Liver (tissue), 9 donors: Measurements from ENCODE around the gene PINLYP. TPM values are rescaled to one million over a fixed set of nuclear protein-coding genes. Genes with fewer than 3 reads are reported as not detected.

Source experiments
- DNase-seq: peaks from one replicate; pipeline ENCODE4 v3.0.0-alpha.2; 2017; ENCODE audit warnings: low spot score
- H3K27ac ChIP-seq, 2 donors: one replicate each; pipeline ENCODE4 v1.7.0; 2013; ENCODE audit warnings: inconsistent platforms in 2 of 2, low read length in 2 of 2, control low read depth in 1 of 2, low read depth in 1 of 2, mild to moderate bottlenecking in 1 of 2
- H3K27me3 ChIP-seq, 4 donors: one replicate each; pipeline versions ENCODE4 v1.6.1 to v1.7.0; 2013; ENCODE audit warnings: low read length in 3 of 4, inconsistent platforms in 1 of 4, mild to moderate bottlenecking in 1 of 4, moderate library complexity in 1 of 4; ENCODE audit not compliant: control insufficient read depth in 4 of 4, insufficient read depth in 4 of 4
- H3K36me3 ChIP-seq, 4 donors: one replicate each; pipeline versions ENCODE4 v1.6.1 to v1.7.0; 2013; ENCODE audit warnings: low read length in 3 of 4, mild to moderate bottlenecking in 3 of 4, low read depth in 1 of 4, moderate library complexity in 1 of 4; ENCODE audit not compliant: control insufficient read depth in 4 of 4, insufficient read depth in 3 of 4
- H3K4me1 ChIP-seq, 4 donors: one replicate each; pipeline versions ENCODE4 v1.6.1 to v1.7.0; 2013; ENCODE audit warnings: low read length in 3 of 4, mild to moderate bottlenecking in 3 of 4, moderate library complexity in 1 of 4; ENCODE audit not compliant: control insufficient read depth in 4 of 4, insufficient read depth in 4 of 4
- H3K4me3 ChIP-seq, 3 donors: one replicate each; pipeline versions ENCODE4 v1.6.1 to v1.7.0; 2013; ENCODE audit warnings: low read length in 3 of 3, control low read depth in 1 of 3, low read depth in 1 of 3, mild to moderate bottlenecking in 1 of 3
- H3K9ac ChIP-seq, 2 donors: one replicate each; pipeline ENCODE4 v1.7.0; 2013; ENCODE audit warnings: low read length in 2 of 2, mild to moderate bottlenecking in 2 of 2, moderate library complexity in 2 of 2, control low read depth in 1 of 2, low read depth in 1 of 2
- H3K9me3 ChIP-seq, 4 donors: one replicate each; pipeline versions ENCODE4 v1.6.1 to v1.7.0; 2013; ENCODE audit warnings: low read length in 3 of 4; ENCODE audit not compliant: control insufficient read depth in 4 of 4
- FOXA1 ChIP-seq: IDR thresholded peaks from 2 replicates; pipeline ENCODE4 v1.6.1; 2016; ENCODE audit warnings: antibody characterized with exemption
- FOXA2 ChIP-seq: IDR thresholded peaks from 2 replicates; pipeline ENCODE4 v1.6.1; 2016; ENCODE audit warnings: antibody characterized with exemption
- GABPA ChIP-seq, 2 donors: IDR thresholded peaks in 1 of 2; conservative IDR thresholded peaks in 1 of 2; 2 replicates each; pipeline ENCODE4 v1.6.1; 2016; ENCODE audit warnings: antibody characterized with exemption in 2 of 2, mild to moderate bottlenecking in 1 of 2, moderate library complexity in 1 of 2
- JUND ChIP-seq, 2 donors: IDR thresholded peaks; 2 replicates each; pipeline ENCODE4 v1.6.1; 2016; ENCODE audit warnings: antibody characterized with exemption in 2 of 2
- NR2F2 ChIP-seq: IDR thresholded peaks from 2 replicates; pipeline ENCODE4 v1.6.1; 2016; ENCODE audit warnings: antibody characterized with exemption
- SP1 ChIP-seq: IDR thresholded peaks from 2 replicates; pipeline ENCODE4 v1.6.1; 2018; ENCODE audit warnings: antibody characterized with exemption, mild to moderate bottlenecking
- YY1 ChIP-seq: IDR thresholded peaks from 2 replicates; pipeline ENCODE4 v1.6.1; 2016; ENCODE audit warnings: antibody characterized with exemption, mild to moderate bottlenecking
- WGBS: extraction: QIAGEN DNeasy Blood & Tissue Kit; methylation state at CpG from one replicate; pipeline ENCODE4 v1.1.7; 2013; 5-methylcytosine and 5-hydroxymethylcytosine counted together
- polyA plus RNA-seq, 2 donors: library from polyadenylated mRNA; stranded (reverse) in 1 of 2; unstranded in 1 of 2; fragments of 200-250 nt in 1 of 2; fragments of >200 nt in 1 of 2; fragmentation: Nextera tagmentation in 1 of 2; extraction: Ambion mirVana in 1 of 2; gene quantifications; one replicate each; pipeline versions ENCODE4 v1.2.1 to v1.2.3, GENCODE V29; 2013 to 2015
- total RNA-seq, 2 donors: library from RNA; depleted of rRNA; stranded (reverse); fragments of >200 nt; gene quantifications; one replicate each; pipeline ENCODE4 v1.2.3, GENCODE V29; 2014
- TF ChIP-seq, protein P1 (sequence below): IDR thresholded peaks from 2 replicates; pipeline ENCODE4 v1.6.1; 2016; ENCODE audit warnings: antibody characterized with exemption
- TF ChIP-seq, protein P2 (sequence below): fragments of 150-350 bp; IDR thresholded peaks from 2 replicates; pipeline ENCODE4 v1.5.1; 2017; ENCODE audit warnings: improper control_type of control experiment, low read depth, low read length; ENCODE audit not compliant: missing input control
- donor health status: healthy.
- donor health status: healthy.
- donor health status: healthy.
- donor health status: healthy.
- donor health status: healthy.

Gene PINLYP
- total and polyA plus RNA-seq, 4 donors, result 0.42 to 4.3 (median 0.57) TPM

DNA sequence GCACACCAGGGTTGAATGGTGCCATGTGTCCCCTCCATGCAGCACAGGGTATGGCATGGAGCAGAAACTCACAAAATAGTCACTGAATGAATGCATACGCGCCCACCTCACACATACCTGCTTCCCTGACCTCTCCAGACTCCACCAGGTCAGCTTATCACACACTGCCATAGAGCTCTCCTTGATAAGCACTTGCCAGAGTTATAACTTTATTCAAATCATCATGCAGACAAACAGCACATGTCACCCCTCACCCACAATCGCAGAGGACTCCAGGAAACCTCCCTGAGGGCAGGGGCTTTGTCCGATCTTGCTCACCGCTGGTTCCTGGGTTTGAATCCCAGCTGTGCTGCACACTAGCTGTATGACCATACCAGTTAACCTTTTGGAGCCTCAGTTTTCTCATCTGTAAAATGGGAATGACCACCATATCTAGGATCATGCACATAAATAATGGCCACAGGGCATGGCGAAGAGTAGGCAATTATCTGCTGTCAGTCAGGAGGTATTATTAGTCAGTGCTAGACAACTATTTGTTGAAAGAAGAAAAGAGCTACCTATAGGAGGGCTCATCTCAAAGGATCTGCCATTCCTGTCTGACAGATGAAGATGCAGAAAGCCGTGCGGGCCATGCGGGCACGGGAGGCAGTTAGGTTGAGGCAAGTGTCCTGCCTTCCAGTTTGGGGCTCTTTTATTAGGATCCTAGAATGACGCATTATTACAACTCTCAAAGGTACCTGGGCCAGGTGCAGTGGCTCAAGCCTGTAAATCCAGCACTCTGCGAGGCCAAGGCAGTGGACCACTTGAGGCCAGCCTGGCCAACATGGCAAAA, 14.2 kb upstream of the PINLYP start:
- H3K4me1 ChIP-seq, result no peaks in the 10 kb centered on the region
- WGBS, result 97% methylated on average over 12 of the region's 12 CpGs
- H3K9me3 ChIP-seq, result no peaks in the 10 kb centered on the region
- no peak overlapping the region for H3K27ac ChIP-seq
- H3K36me3 ChIP-seq, result peaks cover 0 to 7% (median 2%) of the 10 kb centered on the region in 4 donors
- no peak for DNase-seq
- H3K9ac ChIP-seq, result no peak overlapping the region
- TF ChIP-seq, protein P1, sequence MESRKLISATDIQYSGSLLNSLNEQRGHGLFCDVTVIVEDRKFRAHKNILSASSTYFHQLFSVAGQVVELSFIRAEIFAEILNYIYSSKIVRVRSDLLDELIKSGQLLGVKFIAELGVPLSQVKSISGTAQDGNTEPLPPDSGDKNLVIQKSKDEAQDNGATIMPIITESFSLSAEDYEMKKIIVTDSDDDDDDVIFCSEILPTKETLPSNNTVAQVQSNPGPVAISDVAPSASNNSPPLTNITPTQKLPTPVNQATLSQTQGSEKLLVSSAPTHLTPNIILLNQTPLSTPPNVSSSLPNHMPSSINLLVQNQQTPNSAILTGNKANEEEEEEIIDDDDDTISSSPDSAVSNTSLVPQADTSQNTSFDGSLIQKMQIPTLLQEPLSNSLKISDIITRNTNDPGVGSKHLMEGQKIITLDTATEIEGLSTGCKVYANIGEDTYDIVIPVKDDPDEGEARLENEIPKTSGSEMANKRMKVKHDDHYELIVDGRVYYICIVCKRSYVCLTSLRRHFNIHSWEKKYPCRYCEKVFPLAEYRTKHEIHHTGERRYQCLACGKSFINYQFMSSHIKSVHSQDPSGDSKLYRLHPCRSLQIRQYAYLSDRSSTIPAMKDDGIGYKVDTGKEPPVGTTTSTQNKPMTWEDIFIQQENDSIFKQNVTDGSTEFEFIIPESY, result no peak
- no peak for TF ChIP-seq NR2F2
- TF ChIP-seq, protein P2, sequence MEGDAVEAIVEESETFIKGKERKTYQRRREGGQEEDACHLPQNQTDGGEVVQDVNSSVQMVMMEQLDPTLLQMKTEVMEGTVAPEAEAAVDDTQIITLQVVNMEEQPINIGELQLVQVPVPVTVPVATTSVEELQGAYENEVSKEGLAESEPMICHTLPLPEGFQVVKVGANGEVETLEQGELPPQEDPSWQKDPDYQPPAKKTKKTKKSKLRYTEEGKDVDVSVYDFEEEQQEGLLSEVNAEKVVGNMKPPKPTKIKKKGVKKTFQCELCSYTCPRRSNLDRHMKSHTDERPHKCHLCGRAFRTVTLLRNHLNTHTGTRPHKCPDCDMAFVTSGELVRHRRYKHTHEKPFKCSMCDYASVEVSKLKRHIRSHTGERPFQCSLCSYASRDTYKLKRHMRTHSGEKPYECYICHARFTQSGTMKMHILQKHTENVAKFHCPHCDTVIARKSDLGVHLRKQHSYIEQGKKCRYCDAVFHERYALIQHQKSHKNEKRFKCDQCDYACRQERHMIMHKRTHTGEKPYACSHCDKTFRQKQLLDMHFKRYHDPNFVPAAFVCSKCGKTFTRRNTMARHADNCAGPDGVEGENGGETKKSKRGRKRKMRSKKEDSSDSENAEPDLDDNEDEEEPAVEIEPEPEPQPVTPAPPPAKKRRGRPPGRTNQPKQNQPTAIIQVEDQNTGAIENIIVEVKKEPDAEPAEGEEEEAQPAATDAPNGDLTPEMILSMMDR, result no peak
- TF ChIP-seq FOXA2, result no peak
- no peak overlapping the region for H3K4me3 ChIP-seq
- H3K27me3 ChIP-seq, result no peaks in the 10 kb centered on the region

DNA sequence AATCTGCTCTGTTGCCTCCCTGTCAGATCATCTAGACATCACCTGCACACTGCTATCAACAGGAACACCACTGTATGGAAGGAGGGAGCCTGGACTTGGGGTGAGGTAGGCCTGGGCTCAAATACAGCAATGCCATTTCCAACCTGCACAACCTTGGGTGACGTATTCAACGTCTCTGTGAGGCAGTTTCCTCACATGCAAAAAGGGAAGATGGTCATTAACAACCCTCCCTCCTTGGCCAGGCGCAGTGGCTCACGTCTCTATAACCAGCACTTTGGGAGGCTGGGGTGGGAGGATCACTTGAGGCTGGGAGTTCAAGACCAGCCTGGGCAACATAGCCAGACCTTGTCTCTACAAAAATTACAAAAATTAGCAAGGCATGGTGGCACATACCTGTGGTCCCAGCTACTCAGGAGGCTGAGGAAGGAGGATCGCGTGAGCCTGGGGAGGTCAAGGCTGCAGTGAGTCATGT, 13.3 kb upstream of the PINLYP start:
- H3K27ac ChIP-seq, result peak overlapping the region; percentile 19 to 50
- H3K9ac ChIP-seq, result no peak overlapping the region
- no peaks in the 10 kb centered on the region for H3K27me3 ChIP-seq
- peaks cover 0 to 7% (median 2%) of the 10 kb centered on the region in 4 donors for H3K36me3 ChIP-seq
- WGBS, result 87% methylated on average over 6 of the region's 6 CpGs
- DNase-seq, result no peak
- TF ChIP-seq SP1, result no peak
- TF ChIP-seq, protein P2, result no peak
- no peak for TF ChIP-seq FOXA1
- no peak for TF ChIP-seq JUND (IDR thresholded peaks at IDR 0.05)
- no peak for TF ChIP-seq GABPA (IDR thresholded peaks at IDR 0.05 in 1 of 2, conservative IDR thresholded peaks at IDR 0.05 in 1 of 2)
- H3K4me1 ChIP-seq, result no peaks in the 10 kb centered on the region
- H3K4me3 ChIP-seq, result no peak overlapping the region
- H3K9me3 ChIP-seq, result no peaks in the 10 kb centered on the region

DNA sequence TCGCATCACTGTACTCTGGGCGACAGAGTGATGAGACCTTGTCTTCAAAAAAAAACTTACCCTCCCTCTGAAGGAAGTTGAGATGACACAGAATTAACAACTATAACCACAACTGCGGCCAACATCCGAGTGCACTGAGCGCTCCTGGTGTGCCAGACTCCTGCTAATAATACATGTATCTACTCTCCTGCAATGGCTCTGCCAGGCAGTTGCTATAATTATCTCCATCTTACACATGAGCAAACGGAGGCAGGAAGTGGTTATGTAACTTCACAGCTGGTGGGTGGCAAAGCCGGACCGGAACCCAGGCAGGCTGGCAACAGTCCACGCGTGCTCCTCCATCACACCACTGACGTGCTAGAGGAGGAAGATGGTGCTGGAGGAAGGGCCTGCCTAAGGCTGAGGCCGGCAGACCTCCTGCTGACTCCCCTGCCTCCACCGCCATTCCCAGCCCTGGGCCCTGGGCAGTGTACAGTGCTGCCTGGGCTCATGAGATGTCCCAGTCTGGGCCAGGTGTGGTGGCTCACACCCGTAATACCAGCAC, 12.8 kb upstream of the PINLYP start:
- WGBS, result 69% methylated on average over 14 of the region's 14 CpGs
- H3K4me3 ChIP-seq, result no peak overlapping the region
- DNase-seq, result no peak
- H3K4me1 ChIP-seq, result no peaks in the 10 kb centered on the region
- TF ChIP-seq FOXA1, result no peak
- no peak for TF ChIP-seq JUND (IDR thresholded peaks at IDR 0.05)
- TF ChIP-seq FOXA2, result no peak
- peak; percentile 29 for TF ChIP-seq SP1
- no peak for TF ChIP-seq YY1
- H3K27me3 ChIP-seq, result no peaks in the 10 kb centered on the region
- no peak overlapping the region for H3K9ac ChIP-seq
- H3K27ac ChIP-seq, result peak overlapping the region; percentile 19 to 50
- peaks cover 0 to 7% (median 2%) of the 10 kb centered on the region in 4 donors for H3K36me3 ChIP-seq
- no peaks in the 10 kb centered on the region for H3K9me3 ChIP-seq
